ENCODE measurements around the gene ZNF488. TPM values are rescaled to one million over a fixed set of nuclear protein-coding genes. Genes with fewer than 3 reads are reported as not detected.

ZNF488 gene
- total RNA-seq, 1 donor from 2014 or later = 0.41 TPM

GRCh38 chr10:47336387-47337134, 47.5 kb downstream of the ZNF488 start:
- Mint-ChIP-seq H3K4me3 (ENCODE audit: unreplicated experiment) (no peak overlapping the region), H3K27me3 (ENCODE audit: unreplicated experiment) (no peaks in the 10 kb centered on the region), H3K36me3 (ENCODE audit: low read depth, unreplicated experiment) (no peaks in the 10 kb centered on the region), H3K4me1 (ENCODE audit: unreplicated experiment) (peaks cover 6% of the 10 kb centered on the region), H3K9me3 (ENCODE audit: unreplicated experiment) (no peaks in the 10 kb centered on the region), H3K27ac (ENCODE audit: unreplicated experiment) (no peak overlapping the region)
- TF ChIP-seq, protein P1, sequence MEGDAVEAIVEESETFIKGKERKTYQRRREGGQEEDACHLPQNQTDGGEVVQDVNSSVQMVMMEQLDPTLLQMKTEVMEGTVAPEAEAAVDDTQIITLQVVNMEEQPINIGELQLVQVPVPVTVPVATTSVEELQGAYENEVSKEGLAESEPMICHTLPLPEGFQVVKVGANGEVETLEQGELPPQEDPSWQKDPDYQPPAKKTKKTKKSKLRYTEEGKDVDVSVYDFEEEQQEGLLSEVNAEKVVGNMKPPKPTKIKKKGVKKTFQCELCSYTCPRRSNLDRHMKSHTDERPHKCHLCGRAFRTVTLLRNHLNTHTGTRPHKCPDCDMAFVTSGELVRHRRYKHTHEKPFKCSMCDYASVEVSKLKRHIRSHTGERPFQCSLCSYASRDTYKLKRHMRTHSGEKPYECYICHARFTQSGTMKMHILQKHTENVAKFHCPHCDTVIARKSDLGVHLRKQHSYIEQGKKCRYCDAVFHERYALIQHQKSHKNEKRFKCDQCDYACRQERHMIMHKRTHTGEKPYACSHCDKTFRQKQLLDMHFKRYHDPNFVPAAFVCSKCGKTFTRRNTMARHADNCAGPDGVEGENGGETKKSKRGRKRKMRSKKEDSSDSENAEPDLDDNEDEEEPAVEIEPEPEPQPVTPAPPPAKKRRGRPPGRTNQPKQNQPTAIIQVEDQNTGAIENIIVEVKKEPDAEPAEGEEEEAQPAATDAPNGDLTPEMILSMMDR (IDR thresholded peaks at IDR 0.05; ENCODE audit: unreplicated experiment) = no peak
- DNase-seq (ENCODE audit: low spot score) = no peak

DNA sequence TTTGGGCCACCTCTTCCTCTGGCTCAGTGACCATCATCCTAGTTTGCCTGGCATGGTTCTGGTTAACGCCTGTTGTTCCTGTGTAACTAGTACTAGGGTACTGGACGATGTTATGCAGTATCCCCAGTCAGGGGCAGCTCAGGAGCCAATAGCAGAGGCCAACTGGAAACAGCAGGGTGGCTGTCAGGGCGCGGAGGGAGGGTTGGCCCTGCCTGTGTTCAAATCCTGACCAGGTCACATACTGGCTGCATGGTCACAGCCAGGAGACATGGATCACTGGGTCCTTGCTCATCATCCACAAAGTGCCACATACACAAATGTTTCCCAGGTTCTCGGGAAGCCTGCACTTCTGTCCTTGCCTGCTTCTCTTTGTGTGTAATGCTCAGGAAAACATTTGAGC, 48.2 kb downstream of the ZNF488 start:
- TF ChIP-seq, protein P1 (IDR thresholded peaks at IDR 0.05; ENCODE audit: unreplicated experiment) = no peak
- Mint-ChIP-seq H3K4me3 (ENCODE audit: unreplicated experiment) (no peak overlapping the region), H3K4me1 (ENCODE audit: unreplicated experiment) (peaks cover 6% of the 10 kb centered on the region), H3K9me3 (ENCODE audit: unreplicated experiment) (no peaks in the 10 kb centered on the region), H3K27me3 (ENCODE audit: unreplicated experiment) (no peaks in the 10 kb centered on the region), H3K27ac (ENCODE audit: unreplicated experiment) (no peak overlapping the region), H3K36me3 (ENCODE audit: low read depth, unreplicated experiment) (no peaks in the 10 kb centered on the region)
- no peak for DNase-seq (ENCODE audit: low spot score)

- TF ChIP-seq, protein P1 (IDR thresholded peaks at IDR 0.05; ENCODE audit: unreplicated experiment) = no peak
- H3K9me3 Mint-ChIP-seq (ENCODE audit: unreplicated experiment) = no peaks in the 10 kb centered on the region
- no peak overlapping the region for H3K4me3 Mint-ChIP-seq (ENCODE audit: unreplicated experiment)
- no peak for DNase-seq (ENCODE audit: low spot score)
- H3K27ac Mint-ChIP-seq (ENCODE audit: unreplicated experiment) = no peak overlapping the region
- no peaks in the 10 kb centered on the region for H3K36me3 Mint-ChIP-seq (ENCODE audit: low read depth, unreplicated experiment)
- no peaks in the 10 kb centered on the region for H3K27me3 Mint-ChIP-seq (ENCODE audit: unreplicated experiment)
- peaks cover 6% of the 10 kb centered on the region for H3K4me1 Mint-ChIP-seq (ENCODE audit: unreplicated experiment)
Measured at GRCh38 chr10:47334466-47335295, 49.4 kb downstream of the ZNF488 start.

DNA sequence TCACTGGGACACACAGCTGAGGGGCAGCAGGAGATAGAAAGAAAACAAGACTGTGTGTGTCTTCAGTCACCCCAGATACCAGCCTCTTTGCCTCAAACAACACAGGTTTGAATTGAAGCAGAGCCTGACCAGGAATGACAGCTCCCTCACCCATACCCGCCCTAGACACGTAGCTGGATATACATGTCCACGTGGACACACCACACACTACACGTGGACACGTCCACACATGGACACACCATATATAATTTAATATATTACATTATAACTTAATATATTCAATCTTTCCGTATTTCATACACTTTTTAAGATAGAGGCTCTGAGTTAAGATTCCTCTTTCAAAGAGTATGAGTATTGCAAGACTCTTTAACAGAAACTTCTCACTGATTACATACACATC, 50.6 kb downstream of the ZNF488 start:
- no peaks in the 10 kb centered on the region for H3K36me3 Mint-ChIP-seq (ENCODE audit: low read depth, unreplicated experiment)

More for the DNA sequence above, 50.6 kb downstream of the ZNF488 start:
- H3K9me3 Mint-ChIP-seq (ENCODE audit: unreplicated experiment) = no peaks in the 10 kb centered on the region
- no peak overlapping the region for H3K27ac Mint-ChIP-seq (ENCODE audit: unreplicated experiment)
- no peaks in the 10 kb centered on the region for H3K27me3 Mint-ChIP-seq (ENCODE audit: unreplicated experiment)
- peaks cover 6% of the 10 kb centered on the region for H3K4me1 Mint-ChIP-seq (ENCODE audit: unreplicated experiment)
- TF ChIP-seq, protein P1 (IDR thresholded peaks at IDR 0.05; ENCODE audit: unreplicated experiment) = no peak
- no peak overlapping the region for H3K4me3 Mint-ChIP-seq (ENCODE audit: unreplicated experiment)
- DNase-seq (ENCODE audit: low spot score) = no peak

Measured in endothelial cell (in vitro differentiated cells).